NCI-H146 treated with DMSO at 0.1 percent for 48 hours (cell line): ENCODE measurements around the gene KHDRBS2.

Experiments used
- DNase-seq: peaks from one replicate; lab custom pipeline; 2025; ENCODE audit not compliant: unreplicated experiment; lab: John Stamatoyannopoulos, UW

The KHDRBS2 gene

DNA sequence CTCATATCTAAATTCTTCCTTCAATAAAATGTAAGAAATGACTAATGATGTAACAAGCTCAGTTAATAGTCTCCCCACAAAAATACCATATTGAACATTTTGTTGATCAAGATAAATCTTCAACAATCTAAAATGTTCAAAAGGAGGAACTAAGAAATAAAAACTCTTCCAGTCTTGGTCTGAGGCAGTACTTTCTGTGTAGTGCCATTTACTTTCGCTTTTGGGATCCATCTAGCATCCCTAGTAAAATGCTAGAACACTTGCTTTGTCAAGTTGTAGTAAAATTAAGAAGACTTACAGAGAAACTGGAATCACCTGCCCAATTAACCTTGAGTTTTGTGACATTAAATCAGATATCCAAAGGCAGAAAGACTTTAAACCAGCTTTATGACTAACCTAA is 246.4 kb downstream of the KHDRBS2 start:
- no peak for DNase-seq

DNA sequence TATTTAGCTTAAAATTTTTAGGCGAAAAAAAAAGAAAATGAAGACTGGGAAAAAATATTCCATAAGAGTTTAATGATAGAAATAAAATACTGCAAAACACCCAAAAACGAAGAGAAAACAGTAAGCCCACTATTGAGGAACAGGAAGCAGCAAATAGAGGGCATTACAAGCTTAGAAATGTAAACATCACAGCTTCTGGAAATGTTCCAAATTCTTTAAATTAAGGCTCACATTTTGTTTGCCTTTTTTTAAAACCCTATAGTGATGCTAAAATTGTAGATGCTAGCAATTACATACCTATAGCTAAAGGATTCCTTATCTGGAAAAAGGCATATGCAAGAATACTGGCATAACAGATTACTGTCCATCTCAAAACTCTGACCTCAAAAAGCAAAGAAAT is 248.6 kb downstream of the KHDRBS2 start:
- no peak for DNase-seq

DNA sequence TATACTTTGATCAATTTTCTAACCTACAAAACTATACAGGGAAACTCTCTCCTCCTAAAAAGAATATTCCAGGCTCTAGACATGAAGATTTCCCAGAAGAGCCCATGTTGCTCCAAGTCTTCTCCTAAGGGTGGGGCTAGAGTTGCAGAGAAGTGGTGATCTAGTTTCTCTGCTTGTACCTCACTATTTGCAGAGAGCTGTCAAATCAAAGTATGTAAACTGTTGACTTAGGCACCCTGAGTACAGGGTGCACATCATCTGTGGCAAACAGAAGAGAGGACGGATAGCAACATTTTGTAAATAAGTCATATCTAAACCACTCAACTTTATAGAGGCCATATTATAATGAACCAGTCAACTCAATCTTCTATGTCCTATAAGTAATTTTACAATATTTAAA is 250.1 kb downstream of the KHDRBS2 start:
- no peak for DNase-seq

DNA sequence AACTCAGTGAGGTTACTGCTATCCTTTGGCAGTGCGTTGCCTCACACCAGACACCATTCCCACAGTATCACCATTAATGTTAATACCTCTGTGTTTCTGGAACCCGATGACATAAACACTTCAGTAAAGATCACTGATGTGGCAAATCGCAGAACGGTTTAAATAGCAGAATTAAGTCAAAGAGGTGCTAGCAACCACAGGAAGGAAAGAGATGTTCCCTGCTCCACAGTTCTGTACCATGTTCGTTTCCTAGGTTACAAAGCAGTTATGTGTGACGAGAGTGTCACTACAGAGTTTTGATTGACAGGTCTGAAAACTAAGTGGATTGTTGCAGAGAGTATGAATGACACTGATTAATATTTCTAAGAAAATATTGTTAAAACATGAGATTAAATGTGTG is 272.3 kb downstream of the KHDRBS2 start:
- no peak for DNase-seq

DNA sequence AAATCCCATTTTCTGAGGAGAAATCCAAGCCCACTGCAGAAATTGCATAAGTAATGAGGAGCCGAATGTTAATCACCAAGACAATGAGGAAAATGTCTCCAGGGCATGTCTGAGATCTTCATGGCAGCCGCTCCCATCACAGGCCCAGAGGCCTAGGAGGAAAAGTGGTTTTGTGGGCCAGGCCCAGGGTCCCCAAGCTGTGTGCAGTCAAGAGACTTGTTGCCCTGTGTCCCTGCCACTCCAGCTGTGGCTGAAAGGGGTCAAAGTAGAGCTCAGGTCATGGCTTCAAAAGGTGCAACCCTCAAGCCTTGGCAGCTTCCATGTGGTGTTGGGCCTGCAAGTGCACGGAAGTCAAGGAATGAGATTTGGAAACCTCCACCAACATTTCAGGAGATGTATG is 276.6 kb downstream of the KHDRBS2 start:
- DNase-seq, result no peak

DNA sequence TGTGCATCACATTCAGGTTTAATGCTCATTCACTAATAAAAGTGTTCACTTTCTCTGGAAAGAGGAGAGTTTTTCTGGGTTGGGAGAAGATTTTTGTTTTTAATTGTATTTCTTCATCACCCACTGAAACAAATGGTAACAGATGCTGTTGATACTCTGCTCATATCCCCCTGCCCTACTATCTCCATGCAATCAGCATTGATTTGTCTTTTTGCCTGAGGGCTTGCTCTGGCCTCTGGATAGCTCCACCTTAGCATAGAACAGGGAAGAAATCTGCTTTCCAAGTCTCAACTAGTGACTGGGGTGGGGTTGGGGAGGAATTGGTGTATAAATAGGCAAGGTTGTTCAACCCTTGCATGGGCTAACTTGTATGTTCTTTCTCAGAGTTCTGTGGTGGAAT is 296.4 kb downstream of the KHDRBS2 start:
- DNase-seq, result no peak

DNA sequence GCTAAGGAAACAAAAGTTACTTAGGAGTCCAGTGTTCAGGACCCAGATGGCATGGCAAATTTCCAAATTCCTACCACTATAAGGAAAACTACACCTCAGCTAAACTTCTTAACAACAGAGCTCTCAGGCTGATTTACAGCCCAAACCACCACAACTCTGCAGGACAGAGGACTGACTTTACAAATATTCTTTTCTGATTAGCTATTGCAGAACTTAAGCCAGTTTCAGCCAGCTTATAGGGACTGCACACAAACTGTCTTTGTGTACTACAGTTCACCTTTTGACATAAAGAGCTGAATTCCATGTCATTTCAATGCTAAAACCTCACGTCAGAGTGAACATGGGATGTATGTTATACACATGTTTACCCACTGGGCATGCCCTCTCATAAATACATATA is 305.4 kb downstream of the KHDRBS2 start:
- DNase-seq, result no peak

DNA sequence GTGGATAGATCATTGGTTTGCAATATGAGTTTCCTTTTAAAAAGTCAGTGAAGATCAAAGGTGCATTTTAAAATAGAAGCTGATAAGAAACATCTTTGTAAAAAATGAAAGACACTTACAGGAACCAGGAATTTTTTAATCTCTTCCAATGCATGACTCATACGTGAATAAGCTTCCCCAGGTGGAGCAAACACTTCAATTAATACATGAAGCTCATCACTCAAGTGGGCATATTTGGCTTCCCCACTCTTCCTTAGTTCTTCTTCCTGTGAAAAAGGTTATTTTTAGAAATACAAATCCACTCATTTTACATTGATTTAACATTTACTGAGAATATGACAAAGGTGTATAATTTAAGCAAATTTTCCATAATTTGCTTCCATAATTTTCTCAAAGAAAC is 308.1 kb downstream of the KHDRBS2 start:
- DNase-seq, result no peak

DNA sequence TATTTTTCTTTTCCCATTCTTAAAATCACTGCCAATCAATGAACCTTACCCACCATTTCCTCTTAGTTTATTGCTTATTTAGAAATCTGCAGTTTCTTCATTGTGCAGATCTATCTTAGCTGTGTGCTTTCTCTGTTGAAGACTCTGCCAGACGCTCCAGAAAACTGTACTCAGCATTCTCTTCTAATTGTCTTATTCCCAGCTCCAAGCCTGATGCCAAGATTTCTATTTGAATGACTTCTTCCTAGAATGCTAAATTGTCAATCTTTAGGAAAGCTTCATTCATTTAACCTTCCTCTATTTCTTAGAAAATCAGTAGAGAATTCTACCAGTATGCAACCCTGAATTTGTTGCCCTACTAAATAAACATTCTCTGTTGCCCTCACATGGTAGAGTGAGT is 308.9 kb downstream of the KHDRBS2 start:
- DNase-seq, result no peak

DNA sequence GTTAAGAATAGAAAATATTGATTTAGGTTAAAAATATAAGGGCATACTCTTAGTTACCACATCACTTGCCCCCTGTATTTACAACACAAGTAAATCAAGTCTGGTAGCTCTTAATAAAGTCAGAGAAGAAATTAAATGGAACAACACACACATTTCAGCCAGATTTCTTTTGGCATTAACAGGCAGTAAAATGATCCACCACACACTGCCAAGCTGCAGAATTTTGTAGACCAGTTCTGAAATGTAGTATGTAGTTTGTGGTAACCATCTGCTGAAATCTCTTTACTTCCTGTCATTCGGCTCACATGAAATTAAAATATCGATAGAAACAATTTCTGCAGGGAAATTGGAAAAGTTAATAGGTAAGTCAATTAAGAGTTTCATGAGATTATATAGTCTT is 326.8 kb downstream of the KHDRBS2 start:
- DNase-seq, result no peak

DNA sequence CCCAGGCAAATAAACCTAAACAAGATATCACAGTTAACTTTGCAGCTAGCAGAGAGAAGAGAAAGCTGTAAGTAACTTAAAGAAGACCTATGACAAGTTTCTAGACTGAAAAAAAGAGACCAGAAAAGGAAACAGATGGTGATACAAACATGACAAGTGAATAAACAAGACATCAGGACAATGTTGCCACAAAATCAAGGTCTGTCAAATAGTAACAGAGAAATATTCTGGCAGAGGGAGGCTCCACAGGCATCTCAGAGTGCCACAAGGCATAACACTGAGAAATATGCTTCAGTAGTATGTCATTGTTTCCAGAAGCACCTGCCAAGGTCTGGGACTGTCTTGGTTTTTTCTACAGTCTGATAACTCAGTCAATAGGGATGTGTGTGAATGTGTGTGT is 332.2 kb downstream of the KHDRBS2 start:
- DNase-seq, result no peak

DNA sequence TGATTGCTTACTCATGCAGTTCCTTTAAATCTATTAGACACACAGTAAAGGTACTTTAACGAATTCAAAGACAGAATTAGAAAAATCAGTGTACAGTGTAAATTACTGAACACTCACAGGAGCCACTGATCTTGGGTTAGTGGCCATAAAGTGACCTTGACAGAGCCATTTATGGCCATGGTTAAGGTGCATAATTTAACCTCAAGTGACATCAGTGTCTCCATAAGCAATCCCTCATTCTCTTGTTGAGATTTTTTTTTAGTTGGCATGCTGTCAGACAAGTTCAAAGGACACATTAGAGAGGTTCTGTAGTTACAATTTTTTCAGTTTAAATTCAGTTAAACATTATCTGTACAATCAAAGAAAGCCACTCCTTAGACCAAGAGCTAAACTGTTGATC is 334.4 kb downstream of the KHDRBS2 start:
- no peak for DNase-seq

DNA sequence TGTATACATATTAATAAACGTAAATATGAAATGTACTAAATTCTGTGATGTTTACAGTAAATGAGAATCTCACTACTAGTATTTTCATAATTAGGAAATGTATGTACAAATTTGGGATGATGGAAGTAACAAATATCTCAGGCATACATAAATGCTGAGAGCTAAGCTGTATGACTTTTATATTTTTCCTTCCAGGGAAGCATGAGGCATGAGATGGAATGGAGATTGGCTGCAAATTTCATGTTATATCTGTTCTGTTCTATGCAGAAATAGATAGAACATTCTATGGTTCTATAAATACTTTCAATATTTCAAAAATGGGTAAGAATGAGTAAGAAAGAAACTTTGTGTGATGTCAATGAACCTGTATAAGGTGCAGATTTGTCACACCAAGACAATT is 335.2 kb downstream of the KHDRBS2 start:
- no peak for DNase-seq

DNA sequence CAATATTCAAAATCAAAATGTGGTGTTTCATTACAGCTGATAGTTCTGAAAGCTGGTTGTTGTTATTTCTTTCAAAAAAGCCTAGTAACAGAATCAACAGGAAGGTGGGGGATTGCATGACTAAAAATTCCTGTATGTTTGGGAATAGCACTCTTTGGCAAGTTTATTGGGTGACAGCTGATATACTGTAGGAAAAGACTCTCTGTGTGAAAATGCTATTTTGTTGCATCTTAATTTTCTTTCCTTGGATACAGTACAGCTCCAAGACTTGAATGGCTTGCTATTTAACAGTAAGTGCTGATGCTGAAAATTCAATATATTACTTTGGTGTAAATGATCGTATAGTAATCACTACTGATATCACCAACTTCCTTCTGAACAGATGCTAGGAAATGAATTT is 336.1 kb downstream of the KHDRBS2 start:
- no peak for DNase-seq

DNA sequence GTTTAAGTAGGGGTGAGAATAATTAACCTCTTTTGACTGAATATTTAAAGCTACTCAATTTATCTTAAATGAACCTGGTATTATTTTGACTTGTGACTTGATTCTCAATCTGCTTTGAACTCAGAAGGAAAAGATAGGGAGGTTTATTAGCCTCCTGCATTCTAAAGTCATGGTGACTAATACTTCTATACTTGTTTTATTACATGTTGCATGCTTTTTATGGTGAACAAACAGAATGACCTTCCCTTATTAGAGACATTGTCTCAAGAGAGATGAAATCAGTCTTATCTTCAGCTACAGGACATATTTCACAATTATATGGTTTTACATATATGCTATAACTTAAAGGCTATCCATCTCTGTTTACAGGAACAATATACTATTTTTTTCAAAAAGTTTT is 336.9 kb downstream of the KHDRBS2 start:
- no peak for DNase-seq

DNA sequence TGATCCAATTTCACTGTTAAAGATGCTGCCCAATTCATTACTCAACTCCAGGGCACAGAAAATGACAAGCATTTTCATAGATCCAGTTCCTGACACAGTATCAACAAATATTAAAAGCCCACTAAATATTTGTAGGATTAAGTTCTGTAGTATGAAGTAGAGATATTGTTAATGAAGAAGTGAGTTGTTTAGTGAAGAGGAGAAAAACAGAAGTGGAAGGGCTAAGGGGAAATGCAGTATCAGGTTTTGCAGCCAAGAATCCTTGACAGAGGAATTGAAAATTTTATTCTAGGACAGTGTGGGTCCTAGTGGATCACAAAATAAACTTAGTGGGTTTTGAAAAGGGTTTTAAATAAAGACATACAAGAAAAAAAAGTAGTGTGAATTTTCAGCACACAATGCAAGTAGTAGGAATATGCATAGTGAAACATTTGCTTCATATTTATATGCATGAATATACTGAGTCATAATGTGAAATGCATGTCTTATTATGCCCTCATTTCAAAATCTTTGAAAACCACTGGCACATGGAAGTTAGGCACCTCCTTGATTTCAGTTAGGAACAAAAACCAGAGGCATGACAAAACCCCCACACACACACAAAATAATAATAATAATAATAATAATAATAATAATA is 338.6 kb downstream of the KHDRBS2 start:
- no peak for DNase-seq

DNA sequence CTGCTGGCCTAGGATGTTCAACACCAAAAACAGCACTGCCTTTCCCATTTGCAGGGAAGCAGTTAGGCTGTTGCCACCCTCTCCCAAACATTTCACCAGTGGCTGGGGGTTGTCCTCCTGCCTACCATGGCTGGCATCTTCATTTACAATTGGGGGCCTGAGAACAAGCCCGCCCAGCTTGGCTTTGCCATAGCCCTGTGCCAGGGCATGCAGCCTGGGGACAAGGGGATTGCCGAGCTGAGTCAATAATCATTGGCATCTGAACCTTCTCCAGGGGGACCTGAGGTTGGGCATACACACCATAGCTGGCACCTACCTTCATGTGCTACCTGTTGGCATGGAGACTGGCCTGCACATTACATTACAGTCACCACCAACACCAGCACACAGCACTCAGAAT is 345.1 kb downstream of the KHDRBS2 start:
- DNase-seq, result no peak

DNA sequence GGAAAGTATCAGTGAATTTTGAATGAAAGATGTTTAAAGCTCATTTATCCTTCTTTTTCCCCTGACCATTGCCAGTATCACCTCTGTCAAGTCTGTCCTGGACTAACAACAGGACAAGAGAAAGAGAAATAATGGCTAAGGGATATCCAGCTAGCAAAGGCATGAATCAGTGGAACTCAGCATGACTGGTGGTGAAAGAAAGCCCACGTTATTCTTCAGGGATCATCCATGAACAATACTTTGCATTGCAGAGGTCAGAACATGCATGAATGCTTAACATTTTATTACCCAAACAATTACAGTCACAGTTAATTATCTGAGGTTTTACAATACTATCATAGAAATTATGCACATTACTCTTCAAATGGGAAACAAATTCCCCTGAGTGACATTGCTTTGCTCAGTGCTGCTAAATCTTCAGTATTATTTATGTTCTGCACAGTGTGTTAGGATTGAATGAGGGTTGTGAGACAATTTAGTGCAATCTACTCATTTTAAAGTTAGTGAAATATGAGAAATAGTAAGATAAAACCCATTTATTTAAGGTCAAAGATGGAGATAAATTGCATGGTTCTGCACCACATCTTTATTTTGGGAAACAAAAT is 350.7 kb downstream of the KHDRBS2 start:
- DNase-seq, result no peak

DNA sequence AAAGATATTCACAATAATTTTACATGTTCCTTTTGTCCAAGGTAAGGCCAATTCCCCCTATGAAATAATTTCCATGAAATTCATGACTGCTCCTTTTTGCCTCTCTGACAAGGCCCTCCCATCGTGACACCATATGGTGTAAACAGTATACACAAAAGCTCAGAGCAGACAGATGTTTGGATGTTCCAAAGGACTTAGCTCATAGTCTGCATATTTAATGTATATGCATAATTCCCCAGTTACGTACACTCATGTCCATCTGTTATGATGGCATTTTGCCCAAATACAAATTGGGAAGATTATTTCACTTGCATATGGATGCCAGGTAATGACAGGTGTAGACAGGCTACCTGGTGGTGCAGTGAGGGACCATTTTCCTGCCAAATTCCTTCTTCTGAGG is 376.5 kb downstream of the KHDRBS2 start:
- no peak for DNase-seq

DNA sequence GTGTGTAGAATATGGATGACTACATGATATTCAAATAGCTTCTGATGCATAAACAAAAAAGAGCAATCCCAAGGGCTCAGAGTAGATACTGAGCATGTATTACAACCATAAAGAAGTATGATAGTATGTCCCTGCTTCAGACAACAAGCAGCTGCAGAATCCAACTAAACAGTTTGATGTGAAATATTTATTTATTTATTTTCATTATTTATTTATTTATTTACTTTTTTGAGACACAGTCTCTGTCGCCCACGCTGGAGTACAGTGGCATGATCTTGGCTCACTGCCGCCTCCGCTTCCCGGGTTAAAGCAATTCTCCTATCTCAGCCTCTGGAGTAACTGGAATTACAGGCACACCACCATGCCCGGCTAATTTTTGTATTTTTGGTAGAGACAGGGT is 384.3 kb downstream of the KHDRBS2 start:
- no peak for DNase-seq

DNA sequence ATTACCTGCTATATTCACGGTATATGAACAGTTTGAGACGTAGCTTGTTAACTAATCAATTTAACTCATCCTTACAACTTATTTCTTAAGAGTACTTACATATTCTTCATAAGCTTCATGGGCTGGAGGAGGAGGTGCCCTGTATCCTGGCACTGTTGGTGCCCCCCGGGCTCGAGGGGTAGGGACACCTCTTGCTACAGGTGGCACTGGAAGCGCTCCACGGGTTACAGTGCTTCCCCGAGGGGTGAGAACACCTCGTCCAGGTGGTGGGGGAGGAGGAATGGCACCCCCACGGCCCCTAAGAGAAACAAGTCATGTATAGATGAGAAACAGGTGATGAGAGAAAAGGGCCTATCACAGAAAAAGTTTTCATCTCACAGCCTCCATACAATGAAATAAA is 391.5 kb downstream of the KHDRBS2 start:
- DNase-seq, result no peak

DNA sequence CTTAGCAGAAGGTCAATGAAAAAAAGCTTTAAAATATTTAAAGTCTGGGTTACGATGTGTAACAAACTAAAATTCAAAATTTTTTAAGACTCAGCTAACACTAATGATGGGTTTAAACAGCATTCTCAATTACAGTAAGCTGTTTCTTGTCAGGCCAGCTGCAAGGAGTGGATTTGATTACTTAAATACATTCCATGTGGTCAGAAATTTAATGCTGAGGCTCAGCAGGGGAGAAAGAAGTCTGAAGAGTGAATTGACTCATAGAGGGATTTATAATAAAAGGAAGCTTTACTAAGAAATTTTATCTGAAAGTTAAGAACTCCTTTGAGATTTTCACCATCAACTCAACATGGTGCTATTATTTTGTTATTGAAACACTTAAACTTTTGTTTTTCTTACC is 398.6 kb downstream of the KHDRBS2 start:
- DNase-seq, result no peak

DNA sequence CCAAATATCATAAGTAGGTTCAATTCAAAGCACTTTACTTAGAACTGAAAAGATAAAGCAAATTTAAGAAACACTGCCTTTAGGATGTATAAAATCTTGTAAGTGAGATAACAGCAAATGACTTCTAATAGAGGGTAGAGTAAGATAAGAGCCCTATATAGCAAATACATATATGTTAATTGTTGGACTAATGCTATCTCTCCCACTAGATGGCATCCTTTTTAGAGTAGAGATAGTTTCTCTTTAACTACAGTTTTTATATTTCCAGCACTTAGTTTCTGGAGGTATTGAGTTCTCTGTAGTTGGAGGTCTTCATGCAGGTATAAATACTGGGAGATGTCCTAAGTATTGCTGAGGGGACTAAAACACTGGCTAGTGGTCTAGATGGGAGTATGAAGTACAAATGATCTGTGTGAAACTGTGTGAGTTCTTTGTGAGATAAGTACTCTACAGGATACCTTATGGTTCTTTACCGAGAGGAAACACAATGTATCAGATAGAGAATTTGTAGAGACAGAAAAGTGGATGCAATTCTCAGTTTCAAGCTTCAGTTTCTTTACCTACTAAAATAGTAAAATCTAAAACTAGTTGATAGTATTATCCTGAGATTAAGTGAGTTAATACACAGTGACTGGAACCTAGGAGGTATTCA is 399.3 kb downstream of the KHDRBS2 start:
- DNase-seq, result no peak
